ENCODE measurements around the gene CLIC4.

GRCh38 chr1:24711329-24711728, 33.9 kb upstream of the CLIC4 start:
- TF ChIP-seq EP300 (IDR thresholded peaks at IDR 0.05) (no peak), CTCF (IDR thresholded peaks at IDR 0.05) (no peak), POLR2AphosphoS5 (IDR thresholded peaks at IDR 0.05) (no peak), POLR2A (IDR thresholded peaks at IDR 0.05) (no peak)

Data from upper lobe of left lung (tissue), 4 donors.